ENCODE measurements around the gene ECE1.

DNA sequence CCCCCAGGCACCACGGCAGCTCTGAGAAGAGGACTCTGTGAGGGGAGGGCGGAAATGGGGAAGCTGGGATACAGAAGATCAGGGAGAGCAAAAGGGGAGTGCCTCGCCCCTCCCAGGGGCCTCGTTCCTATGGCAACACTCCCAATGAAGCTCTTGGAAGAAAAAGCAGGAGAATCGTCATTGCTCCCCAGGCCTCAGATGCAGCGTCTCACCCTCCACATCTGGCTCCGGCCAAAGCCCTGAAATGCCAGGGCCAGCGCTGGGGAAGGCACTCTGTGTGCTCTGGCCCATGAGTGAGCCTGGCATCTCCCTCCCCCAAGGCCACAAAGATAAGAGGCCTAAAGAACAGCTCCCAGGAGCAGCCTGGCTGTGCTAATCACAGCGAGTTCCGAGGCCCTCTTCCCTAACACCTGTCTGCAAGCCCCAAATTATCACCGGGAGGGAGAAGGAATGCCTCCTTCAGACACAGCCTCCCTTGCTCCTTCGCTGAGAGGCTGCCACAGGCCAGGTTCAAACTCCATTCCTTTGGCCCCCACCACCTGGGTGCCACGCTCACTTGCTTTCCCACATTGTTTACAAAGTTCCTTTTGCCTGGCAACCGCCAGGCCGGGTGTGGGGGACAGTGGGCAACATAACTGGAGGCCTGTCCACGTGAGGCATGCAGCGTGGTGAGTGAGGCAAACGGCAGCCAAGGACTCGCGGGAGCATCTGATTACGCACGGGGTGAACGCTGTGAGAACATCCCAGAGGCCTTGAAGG lies 27.8 kb downstream of the ECE1 start:
- TF ChIP-seq, protein P1, sequence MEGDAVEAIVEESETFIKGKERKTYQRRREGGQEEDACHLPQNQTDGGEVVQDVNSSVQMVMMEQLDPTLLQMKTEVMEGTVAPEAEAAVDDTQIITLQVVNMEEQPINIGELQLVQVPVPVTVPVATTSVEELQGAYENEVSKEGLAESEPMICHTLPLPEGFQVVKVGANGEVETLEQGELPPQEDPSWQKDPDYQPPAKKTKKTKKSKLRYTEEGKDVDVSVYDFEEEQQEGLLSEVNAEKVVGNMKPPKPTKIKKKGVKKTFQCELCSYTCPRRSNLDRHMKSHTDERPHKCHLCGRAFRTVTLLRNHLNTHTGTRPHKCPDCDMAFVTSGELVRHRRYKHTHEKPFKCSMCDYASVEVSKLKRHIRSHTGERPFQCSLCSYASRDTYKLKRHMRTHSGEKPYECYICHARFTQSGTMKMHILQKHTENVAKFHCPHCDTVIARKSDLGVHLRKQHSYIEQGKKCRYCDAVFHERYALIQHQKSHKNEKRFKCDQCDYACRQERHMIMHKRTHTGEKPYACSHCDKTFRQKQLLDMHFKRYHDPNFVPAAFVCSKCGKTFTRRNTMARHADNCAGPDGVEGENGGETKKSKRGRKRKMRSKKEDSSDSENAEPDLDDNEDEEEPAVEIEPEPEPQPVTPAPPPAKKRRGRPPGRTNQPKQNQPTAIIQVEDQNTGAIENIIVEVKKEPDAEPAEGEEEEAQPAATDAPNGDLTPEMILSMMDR (IDR thresholded peaks at IDR 0.05) = no peak
- TF ChIP-seq EZH2phosphoT487 (IDR thresholded peaks at IDR 0.05) = no peak
- TF ChIP-seq EZH2 (IDR thresholded peaks at IDR 0.05) = no peak
